T-helper 2 cell (primary cell): Measurements from ENCODE around the gene HOXB7.

Source experiments
- DNase-seq, 5 experiments: peaks; one replicate each; pipeline versions ENCODE4 v3.0.0 to v3.0.0-alpha.2; 2012 to 2022

HOXB7 gene

DNA sequence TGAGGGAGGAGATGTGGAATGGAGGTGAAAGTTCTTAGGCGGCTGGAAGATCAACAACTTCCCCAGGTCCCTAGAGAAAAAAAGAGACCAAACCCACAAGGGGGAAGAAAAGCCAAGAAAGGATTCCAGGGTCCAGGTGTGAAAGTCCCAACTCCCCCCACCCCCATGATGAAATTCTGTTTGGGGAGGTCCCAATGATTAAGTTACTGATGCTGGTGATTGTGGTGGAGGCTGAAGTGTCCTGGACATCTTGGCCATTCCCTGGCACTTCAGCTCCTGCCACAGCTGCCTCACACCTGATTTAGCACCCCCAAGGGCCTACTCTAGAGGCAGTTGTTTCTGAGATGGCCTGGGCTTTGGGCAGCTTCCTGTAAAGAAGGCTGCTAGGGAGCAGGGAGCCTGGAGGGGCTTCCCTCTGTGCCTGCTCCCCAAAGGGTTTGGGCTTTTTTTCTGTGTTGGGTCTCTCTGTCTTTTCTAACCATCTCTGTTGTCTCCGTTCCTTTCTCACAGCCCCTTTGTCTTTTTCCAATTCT, 45.7 kb downstream of the HOXB7 start:
- no peak for DNase-seq

DNA sequence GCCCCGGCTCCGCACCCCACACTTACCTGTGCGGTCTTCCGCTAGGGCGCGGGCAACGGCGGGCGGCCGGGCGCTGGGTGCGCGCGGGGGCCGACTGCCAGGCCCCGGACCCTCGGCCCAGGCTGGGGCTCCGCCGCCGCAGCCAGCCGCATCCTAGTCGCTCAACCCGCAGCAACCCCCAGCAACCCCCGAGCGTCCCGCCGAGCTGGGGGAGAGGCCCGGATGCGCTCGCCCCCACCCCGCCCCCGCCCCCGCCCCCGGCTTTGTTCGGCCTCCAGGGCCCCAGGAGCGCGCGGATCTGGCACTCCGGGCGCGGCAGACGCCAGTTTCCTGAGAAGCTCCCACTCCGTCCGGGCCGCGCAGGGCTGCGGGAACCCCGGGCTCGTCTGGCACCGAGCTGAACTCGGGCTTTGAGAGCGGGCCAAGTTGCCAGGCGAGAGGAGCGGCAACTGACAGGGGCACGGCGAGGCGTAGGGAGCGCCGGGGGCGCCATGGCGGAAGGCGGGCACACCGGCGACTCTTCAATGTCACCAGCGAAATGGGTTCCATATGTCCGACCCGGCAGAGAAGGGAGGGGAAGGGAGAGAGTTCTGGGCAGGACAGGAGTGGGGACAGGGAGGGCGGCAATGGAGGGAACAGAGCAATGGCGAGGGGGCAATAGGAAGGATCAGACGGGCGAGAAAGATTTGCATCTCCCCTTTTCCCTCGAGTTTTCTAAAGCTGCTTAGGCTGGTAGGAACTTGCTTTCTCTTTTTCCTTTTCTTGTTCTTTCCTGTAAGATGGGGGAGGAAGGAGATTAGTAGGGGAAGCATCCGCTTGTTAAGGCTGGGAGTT, 46.4 kb downstream of the HOXB7 start:
- no peak for DNase-seq

DNA sequence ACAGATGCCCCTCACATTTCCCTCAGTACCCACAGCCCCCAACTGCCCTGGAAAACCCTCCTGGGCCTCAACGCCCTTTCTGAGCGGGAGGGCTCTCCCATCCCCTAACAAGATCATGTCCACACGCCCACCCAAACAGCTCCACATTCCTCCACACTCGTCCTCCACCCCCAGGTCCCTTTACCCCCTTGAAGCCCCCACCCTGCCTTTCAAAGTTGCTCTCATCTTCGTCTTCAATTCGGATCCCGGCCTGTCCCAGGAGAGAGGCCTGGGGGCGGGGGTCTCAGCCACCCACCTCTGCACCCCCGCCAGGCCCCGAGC, 47.0 kb downstream of the HOXB7 start:
- no peak for DNase-seq

DNA sequence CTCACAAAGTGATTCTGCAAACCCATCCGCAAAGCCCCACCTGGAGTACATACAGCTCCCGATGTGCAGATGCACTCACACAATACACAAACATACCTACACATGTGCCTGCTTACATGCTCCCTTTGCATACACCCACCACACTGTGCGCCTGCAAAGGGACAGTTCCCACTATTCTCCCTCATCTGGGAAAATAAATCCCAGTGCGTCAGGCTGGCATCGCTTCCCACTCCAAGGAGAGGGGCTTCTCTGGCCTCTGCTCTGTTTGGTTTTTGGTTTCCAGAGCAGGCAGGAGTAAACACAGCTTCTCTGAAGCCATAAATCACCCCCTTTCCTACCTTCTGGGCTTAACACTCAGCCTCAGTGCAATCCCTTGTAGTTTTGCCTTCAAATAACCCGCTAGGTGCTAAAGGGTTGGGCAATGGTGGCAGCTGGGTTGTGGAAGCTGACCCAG, 47.4 kb downstream of the HOXB7 start:
- no peak for DNase-seq

DNA sequence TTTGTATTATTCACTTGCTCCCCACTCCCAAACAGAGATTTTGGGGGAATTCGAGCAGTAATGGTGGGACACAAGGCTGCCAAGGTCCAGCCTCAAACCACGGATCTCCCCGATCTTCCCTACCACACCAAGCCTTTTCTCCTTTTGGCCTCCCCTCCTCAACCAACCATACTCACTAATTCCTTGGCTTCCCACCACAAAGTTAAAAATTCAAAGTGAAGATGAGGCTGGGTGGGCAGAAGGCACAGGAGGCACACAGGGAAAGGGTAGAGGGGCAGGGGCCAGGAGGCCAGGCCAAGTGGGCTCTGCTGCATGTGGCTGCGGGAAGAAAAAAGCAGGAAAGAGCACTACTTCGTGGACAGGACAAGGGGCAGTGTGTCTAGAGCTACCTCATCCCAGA, 47.9 kb downstream of the HOXB7 start:
- no peak for DNase-seq

DNA sequence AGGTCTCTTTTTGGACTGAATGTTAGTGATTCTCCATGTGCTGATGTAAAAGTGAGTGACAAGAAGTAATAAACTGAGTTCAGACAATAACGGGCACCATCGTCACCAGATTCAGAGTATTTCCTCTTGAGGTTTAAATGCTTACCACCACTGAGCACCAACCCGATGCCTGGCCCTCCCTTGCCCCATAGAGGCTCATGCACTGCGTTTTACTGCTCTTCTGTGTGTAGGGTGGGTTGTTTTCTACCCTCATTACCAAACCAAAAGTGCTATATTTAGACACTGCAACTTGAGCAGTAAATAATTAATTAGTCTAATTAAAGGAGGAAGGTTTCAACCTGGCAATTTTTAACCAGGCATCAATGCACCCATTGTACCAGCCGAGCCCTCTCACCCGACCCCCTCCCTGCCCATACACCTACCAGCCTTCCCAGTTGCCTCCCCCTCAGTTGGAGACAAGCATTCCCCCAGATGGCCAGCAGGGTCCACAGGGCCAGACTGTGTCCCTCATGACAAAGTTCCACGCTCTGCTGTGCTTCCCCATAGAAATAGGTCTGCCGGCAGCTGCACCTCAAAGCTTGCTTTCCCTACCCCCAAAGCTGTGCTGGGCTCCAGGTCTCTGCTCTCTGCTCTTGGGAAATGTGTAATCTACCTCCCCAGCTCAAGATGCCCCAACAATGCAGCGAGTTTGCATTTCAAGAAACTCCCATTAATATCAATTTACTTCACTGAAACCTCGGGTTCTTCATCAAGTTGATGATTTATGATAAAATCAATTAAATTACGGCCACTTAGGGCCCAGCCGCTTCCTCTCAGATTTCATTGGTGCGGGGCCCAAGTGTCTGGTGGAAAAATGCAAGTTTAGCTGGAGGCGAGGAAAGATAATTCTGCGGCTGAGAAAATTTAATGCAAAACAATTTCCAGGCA, 48.7 kb downstream of the HOXB7 start:
- peak in 1 of 5 experiments; percentile 37 for DNase-seq

DNA sequence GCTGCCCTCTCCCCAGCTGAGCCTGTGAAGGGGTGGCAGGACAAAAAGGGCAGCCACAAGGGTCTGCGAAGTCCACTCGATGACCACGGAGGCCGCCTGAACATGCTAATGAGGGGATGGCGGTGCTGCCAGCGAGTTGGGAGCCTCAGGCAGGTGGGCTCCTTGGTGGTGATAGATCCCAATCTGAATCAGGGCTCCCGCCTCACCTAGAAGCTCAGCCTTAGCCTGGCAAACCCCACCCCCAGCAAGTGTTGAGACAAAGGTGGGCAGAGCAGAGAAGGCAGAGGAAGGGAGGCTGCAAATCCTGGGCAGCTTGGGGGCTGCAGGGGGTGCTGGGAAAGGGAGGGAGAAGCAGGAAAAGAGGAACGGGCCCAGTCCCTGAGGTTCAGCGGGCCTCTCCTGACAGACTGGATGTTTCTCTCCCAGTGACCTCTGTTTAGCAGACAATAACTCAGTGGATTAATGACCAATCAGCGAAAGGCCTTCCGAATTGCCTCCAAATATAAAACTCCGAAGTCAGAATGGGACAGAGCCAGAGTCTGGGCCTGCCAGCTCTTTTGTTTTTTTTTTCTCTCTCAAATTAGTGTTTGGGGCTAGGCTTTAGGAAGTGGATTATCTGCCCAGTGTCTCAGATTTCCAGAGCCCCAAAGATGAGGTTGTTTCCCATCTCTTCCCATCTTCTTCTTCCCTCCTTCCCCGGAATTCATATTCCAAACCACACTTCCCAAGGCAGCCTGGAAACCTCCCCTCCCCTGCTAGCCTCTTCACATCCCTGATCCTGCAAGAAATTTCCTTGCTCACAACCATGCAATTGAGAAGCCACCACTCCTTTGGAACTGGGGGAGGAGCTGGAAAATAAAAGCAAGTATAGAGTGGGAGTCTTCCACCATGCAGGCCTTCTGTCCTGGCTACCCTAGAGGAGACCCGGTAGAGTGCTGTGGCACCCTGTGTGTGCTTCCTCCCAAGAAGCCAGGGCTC, 50.7 kb downstream of the HOXB7 start:
- no peak for DNase-seq

DNA sequence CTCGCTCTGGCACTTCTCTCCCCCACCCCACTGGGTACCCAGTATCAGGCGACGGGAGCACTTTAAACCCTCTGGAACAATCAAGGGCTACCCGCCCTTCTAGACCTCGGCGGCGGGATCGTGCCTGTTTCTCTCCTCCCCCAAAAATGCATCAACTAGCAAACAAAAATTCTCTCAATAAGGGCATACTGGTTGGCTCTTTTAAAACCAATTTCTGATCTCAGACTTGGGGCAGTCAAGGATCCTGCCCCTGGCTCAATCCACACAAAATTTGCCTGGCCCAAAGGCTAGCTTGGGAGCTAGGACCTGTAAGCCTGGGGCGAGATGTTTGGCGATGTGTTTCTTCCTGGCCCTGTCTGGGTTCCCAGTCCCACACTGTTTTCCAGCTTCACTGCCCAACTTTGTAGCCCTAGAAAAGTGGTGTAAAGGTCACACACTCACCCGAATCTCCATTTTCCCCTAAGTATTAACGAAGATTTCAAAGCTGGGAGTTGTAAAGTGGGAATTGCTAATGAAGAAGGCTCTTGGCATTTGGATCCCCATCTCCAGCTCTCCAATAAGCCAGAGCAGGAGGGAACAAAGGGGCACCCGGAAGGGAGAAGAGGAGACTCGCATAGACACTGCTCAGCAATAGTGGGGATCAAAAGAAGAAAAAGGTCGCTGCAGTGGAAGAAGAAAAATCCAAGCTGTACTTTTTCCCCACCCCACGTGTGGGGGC, 51.5 kb downstream of the HOXB7 start:
- DNase-seq, result no peak

DNA sequence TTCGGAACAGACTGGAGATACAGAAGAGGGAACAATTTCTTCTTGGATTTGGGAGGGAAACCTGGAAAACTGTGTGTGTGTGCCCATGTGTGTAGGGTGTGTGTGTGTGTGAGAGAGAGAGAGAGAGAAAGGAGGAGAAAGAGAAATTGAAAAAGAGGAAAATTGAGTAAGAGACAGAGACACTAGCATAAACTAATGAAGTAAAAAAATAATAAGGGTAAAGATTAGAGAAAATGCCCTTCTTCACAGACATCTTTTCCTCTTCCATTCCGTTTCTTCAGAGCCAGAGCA, 52.0 kb downstream of the HOXB7 start:
- DNase-seq, result no peak

DNA sequence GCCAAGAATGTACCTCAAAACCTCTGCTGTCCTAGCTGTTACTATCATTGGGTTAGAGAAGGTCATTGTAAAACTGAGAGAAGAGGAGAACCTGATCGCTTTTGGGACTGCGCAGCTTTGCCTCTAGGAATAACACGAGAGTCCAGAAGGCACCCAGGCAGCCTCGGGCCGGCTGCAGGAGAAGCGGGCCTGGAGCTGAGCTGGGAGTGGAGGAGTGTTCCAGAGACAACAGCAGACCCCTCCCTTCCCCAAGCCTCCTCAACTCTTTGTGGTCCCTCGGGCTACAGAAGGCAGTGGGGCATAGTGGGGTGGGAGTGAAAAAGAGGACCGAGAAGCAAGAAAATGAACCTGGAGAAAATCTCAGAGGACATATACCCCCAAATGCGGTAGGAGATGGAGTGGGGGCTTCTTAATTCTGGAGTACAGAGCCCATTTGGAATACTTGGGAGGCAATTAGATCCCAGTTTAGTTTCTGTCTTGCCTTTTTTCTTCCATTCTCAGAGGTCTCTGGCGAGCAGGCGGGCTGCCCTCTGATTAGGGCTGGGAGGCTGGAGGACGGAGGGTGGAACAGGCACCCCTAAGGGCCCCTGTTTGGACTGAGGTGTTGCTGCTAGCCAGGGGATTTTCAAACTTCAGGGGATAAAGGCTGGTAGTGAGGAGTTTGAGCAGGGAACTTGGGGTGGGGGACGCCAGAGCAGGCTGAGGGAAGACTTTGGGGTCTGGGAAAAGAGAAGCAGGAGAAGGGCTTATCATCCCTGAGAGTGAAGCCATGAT, 52.6 kb downstream of the HOXB7 start:
- DNase-seq, result no peak
